Upper lobe of right lung (tissue), 1 donor: ENCODE measurements around the gene UBE2J2. TPM values are rescaled to one million over a fixed set of nuclear protein-coding genes. Genes with fewer than 3 reads are reported as not detected.

Experiments used
- ATAC-seq: fragments of 200-7000 bp; cut with Tn5 transposase; one replicate; pipeline ENCODE4 v1.9.1; 2020; ENCODE audit warnings: mild to moderate bottlenecking, moderate library complexity
- DNase-seq: peaks from one replicate; pipeline ENCODE4 v3.0.0-alpha.2; 2020
- H3K27ac ChIP-seq: fragments of 200-600 bp; one replicate; pipeline ENCODE4 v1.8.0; 2022
- H3K27me3 ChIP-seq: fragments of 200-600 bp; one replicate; pipeline ENCODE4 v1.8.0; 2022; ENCODE audit warnings: mild to moderate bottlenecking
- H3K36me3 ChIP-seq: fragments of 200-600 bp; one replicate; pipeline ENCODE4 v1.8.0; 2022
- H3K4me1 ChIP-seq: fragments of 200-600 bp; one replicate; pipeline ENCODE4 v1.8.0; 2022
- H3K4me3 ChIP-seq: fragments of 200-600 bp; one replicate; pipeline ENCODE4 v1.8.0; 2022; ENCODE audit warnings: mild to moderate bottlenecking
- H3K9me3 ChIP-seq: fragments of 200-600 bp; one replicate; pipeline ENCODE4 v1.8.0; 2022
- CTCF ChIP-seq: fragments of 200-600 bp; IDR thresholded peaks from one replicate; pipeline ENCODE4 v1.8.0; 2022; ENCODE audit warnings: antibody characterized with exemption
- intact Hi-C: fragments of 100-400 bp; cut with DNase I; formaldehyde crosslinking; loops from one replicate; pipeline ENCODE4 v1.11.0; 2022
- total RNA-seq: library from RNA; stranded (reverse); fragmentation: NEBNext Ultra II Directional; extraction: Animal tissue kit (Norgen Biotek cat#: 25700); gene quantifications from one replicate; pipeline ENCODE4 v1.2.1, GENCODE V29; 2021
- donor health status: DM: no; HTN: yes; CAD: no; lungs with severe emphysema.

UBE2J2 gene
- total RNA-seq, 1 donor from 2014 or later: 52.5 TPM

- H3K9me3 ChIP-seq: no peaks in the 10 kb centered on the region
- H3K36me3 ChIP-seq: peaks cover 64% of the 10 kb centered on the region
- peaks cover 15% of the 10 kb centered on the region for H3K4me1 ChIP-seq
- no peaks in the 10 kb centered on the region for H3K27me3 ChIP-seq
- TF ChIP-seq CTCF: no peak
- ATAC-seq: no peak
- no peak for DNase-seq
- H3K4me3 ChIP-seq: no peak overlapping the region
- intact Hi-C loops: no loop called here
- no peak overlapping the region for H3K27ac ChIP-seq
These were observed 46.9 kb downstream of the UBE2J2 start for GRCh38 chr1:1226566-1227362.

DNA sequence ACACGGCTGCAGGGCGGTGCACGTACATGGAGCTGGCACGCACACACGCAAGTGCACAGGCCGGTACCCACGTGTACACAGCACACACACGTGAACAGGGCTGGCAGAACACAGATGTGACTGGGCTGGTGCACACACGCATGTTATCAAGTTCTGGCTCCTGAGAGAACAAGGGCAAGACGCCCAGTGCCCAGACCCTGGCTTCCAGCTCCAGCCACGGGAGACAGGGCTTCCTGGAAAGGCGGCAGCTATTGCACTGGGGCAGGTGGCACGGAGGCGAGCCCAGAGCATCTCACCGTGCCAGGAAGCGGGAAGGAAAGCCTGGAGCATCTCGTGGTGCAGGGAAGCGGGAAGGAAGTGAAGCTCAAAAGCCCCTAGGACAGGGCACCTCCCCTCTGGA lies 47.7 kb downstream of the UBE2J2 start:
- peaks cover 73% of the 10 kb centered on the region for H3K36me3 ChIP-seq
- ATAC-seq (no peak), DNase-seq (no peak)
- no peaks in the 10 kb centered on the region for H3K9me3 ChIP-seq
- no peak overlapping the region for H3K27ac ChIP-seq
- TF ChIP-seq CTCF: no peak
- H3K4me3 ChIP-seq: no peak overlapping the region
- intact Hi-C loops: no loop called here
- H3K4me1 ChIP-seq: peaks cover 15% of the 10 kb centered on the region
- no peaks in the 10 kb centered on the region for H3K27me3 ChIP-seq

GRCh38 chr1:1225238-1225845 lies 48.3 kb downstream of the UBE2J2 start:
- DNase-seq (peak; percentile 79), ATAC-seq (peak; percentile 44)
- no peak overlapping the region for H3K27ac ChIP-seq
- no peak for TF ChIP-seq CTCF
- H3K27me3 ChIP-seq: no peaks in the 10 kb centered on the region
- no peak overlapping the region for H3K4me3 ChIP-seq
- intact Hi-C loops: no loop called here
- H3K36me3 ChIP-seq: peaks cover 78% of the 10 kb centered on the region
- H3K9me3 ChIP-seq: no peaks in the 10 kb centered on the region
- H3K4me1 ChIP-seq: peaks cover 10% of the 10 kb centered on the region

GRCh38 chr1:1223891-1224290 lies 49.8 kb downstream of the UBE2J2 start:
- Histone ChIP-seq H3K36me3 (peaks cover 86% of the 10 kb centered on the region), H3K27me3 (no peaks in the 10 kb centered on the region), H3K4me3 (no peak overlapping the region), H3K9me3 (no peaks in the 10 kb centered on the region), H3K27ac (no peak overlapping the region), H3K4me1 (no peaks in the 10 kb centered on the region)
- ATAC-seq: no peak
- DNase-seq: no peak
- intact Hi-C loops: no loop called here
- TF ChIP-seq CTCF: no peak

GRCh38 chr1:1223321-1223720 lies 50.3 kb downstream of the UBE2J2 start:
- H3K27ac ChIP-seq: no peak overlapping the region
- no peaks in the 10 kb centered on the region for H3K4me1 ChIP-seq
- no peak for DNase-seq
- intact Hi-C loops: no loop called here
- ATAC-seq: no peak
- no peak overlapping the region for H3K4me3 ChIP-seq
- TF ChIP-seq CTCF: no peak
- H3K27me3 ChIP-seq: no peaks in the 10 kb centered on the region
- H3K36me3 ChIP-seq: peaks cover 86% of the 10 kb centered on the region
- H3K9me3 ChIP-seq: no peaks in the 10 kb centered on the region
